ENCODE data around the gene HSPB9. TPM values are rescaled to one million over a fixed set of nuclear protein-coding genes. Genes with fewer than 3 reads are reported as not detected.

HSPB9 gene
- total and polyA plus RNA-seq, 2 donors (not counting 3 experiments of a cell fraction or from before 2014, with no cell fraction given) = not detected

DNA sequence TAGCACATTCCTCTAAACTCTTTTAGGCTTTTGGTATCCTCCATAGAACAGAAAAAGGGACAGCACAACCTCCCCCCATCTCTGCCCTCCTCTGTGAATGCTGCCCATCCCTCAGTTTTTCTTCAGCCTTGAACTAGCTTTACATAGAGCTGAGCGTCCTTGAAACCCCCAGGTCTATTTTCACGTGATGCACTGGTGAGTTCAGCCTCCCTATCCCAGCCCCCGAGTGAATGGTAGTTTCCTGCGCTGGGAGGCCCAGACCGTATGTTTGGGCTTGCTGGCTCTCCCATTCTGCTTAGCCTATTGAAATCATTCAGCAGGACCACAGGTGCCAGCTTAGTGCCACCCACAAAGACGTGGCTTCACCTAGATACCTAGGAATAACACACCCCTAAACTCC lies 46.8 kb upstream of the HSPB9 start:
- H3K36me3 ChIP-seq (ENCODE audit: control insufficient read depth in 2 of 2, extremely low read depth in 1 of 2, insufficient read depth in 2 of 2, low read length in 2 of 2) = no peaks in the 10 kb centered on the region
- peaks cover 6% of the 10 kb centered on the region for H3K4me1 ChIP-seq (ENCODE audit: control insufficient read depth, extremely low read depth, insufficient read depth, low read length)
- no peaks in the 10 kb centered on the region for H3K9me3 ChIP-seq (replicated peaks; ENCODE audit: control insufficient read depth, insufficient read depth, low read length)
- CTCF ChIA-PET = interaction anchor here (2.6 kb wide), 1 partner anchor 25 kb away, joined by 7 read pairs; no protein-coding TSS in a partner anchor
- dilution Hi-C loops (cut with MboI; ENCODE audit: extremely low pct_ligation_motif_present, low sequenced_read_pairs) = no loop called here
- no peak overlapping the region for H3K4me3 ChIP-seq (replicated peaks in 1 of 3; ENCODE audit: insufficient read depth in 1 of 3, low read depth in 1 of 3, low read length in 3 of 3)
- BruUV-seq (replicated peaks) = no TSS peak
- H3K4me2 ChIP-seq (ENCODE audit: insufficient read depth, low read length) = no peak overlapping the region
- no peak overlapping the region for H2AFZ ChIP-seq (ENCODE audit: low read depth, low read length)
- no peak overlapping the region for H3K27ac ChIP-seq (ENCODE audit: insufficient read depth, low read depth, low read length)
- H3K9ac ChIP-seq (replicated peaks; ENCODE audit: extremely low read depth, insufficient read depth, low read length) = no peak overlapping the region
- intact Hi-C loops (cut with micrococcal nuclease) = no loop called here
- H3K27me3 ChIP-seq (ENCODE audit: control insufficient read depth in 2 of 2, insufficient read depth in 2 of 2, low read length in 2 of 2) = peaks cover 0 to 11% of the 10 kb centered on the region in 2 experiments
- H3K79me2 ChIP-seq (ENCODE audit: control insufficient read depth, insufficient read depth, low read length) = no peaks in the 10 kb centered on the region
- POLR2A ChIA-PET = no interaction called here
- TF ChIP-seq, protein P1, sequence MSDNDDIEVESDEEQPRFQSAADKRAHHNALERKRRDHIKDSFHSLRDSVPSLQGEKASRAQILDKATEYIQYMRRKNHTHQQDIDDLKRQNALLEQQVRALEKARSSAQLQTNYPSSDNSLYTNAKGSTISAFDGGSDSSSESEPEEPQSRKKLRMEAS (IDR thresholded peaks at IDR 0.05; ENCODE audit: insufficient read depth, insufficient read length) = no peak
- no peaks in the 10 kb centered on the region for H4K20me1 ChIP-seq (replicated peaks; ENCODE audit: control insufficient read depth, extremely low read depth, insufficient read depth, low read length)
- H3K9me1 ChIP-seq (replicated peaks; ENCODE audit: control insufficient read depth, extremely low read depth, insufficient read depth, low read length) = no peaks in the 10 kb centered on the region
- DNase-seq (ENCODE audit: low read depth, low spot score) = no peak
- FAIRE-seq = no peak

DNA sequence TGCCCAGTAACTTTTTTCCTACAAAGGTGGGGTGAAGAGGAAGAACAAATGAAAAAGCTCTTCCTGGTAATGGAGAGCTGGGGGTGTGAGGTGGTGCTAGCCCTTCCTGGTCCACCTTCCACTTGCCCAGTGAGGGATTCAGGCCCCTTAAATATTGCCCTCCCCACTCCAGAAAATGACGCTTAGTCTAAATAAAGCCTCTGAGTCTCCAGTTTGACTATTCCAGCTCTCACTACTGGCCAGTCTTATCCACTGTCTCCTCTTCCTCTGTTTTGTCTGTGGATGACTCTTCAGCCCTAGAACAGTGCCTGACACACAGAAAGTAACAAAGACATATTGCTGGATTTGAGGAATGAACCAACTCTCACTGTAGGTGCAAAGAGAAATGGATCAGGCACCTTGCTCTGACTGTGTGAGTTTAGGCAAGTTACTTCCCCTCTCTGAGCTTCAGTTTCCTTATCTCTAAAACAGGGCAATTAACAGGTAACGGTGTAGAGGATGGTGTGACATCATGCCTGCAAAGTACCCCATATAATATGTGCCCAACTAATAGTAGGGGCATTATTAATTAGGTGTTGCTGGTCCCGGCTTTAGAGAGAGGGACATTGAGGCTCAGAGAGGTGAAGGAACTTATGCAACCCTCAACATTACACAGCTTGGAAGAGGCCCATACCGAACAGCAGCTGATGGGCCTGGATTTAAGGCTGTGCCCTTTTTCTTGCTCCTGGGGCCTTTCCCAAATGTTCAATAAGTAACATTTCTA lies 45.6 kb upstream of the HSPB9 start:
- CTCF ChIA-PET = interaction anchor here (0.8 to 2.6 kb wide), 4 partner anchors 9 to 24 kb away, joined by 3 to 9 read pairs (median 6); no protein-coding TSS in a partner anchor
- Histone ChIP-seq H3K9me3 (replicated peaks; ENCODE audit: control insufficient read depth, insufficient read depth, low read length) (no peaks in the 10 kb centered on the region), H3K79me2 (ENCODE audit: control insufficient read depth, insufficient read depth, low read length) (no peaks in the 10 kb centered on the region), H3K9me1 (replicated peaks; ENCODE audit: control insufficient read depth, extremely low read depth, insufficient read depth, low read length) (no peaks in the 10 kb centered on the region), H3K4me3 (replicated peaks in 1 of 3; ENCODE audit: insufficient read depth in 1 of 3, low read depth in 1 of 3, low read length in 3 of 3) (no peak overlapping the region), H3K27me3 (ENCODE audit: control insufficient read depth in 2 of 2, insufficient read depth in 2 of 2, low read length in 2 of 2) (peaks cover 0 to 6% of the 10 kb centered on the region in 2 experiments), H3K4me1 (ENCODE audit: control insufficient read depth, extremely low read depth, insufficient read depth, low read length) (peaks cover 6% of the 10 kb centered on the region), H2AFZ (ENCODE audit: low read depth, low read length) (no peak overlapping the region), H3K4me2 (ENCODE audit: insufficient read depth, low read length) (no peak overlapping the region), H4K20me1 (replicated peaks; ENCODE audit: control insufficient read depth, extremely low read depth, insufficient read depth, low read length) (no peaks in the 10 kb centered on the region), H3K9ac (replicated peaks; ENCODE audit: extremely low read depth, insufficient read depth, low read length) (no peak overlapping the region), H3K36me3 (ENCODE audit: control insufficient read depth in 2 of 2, extremely low read depth in 1 of 2, insufficient read depth in 2 of 2, low read length in 2 of 2) (no peaks in the 10 kb centered on the region), H3K27ac (ENCODE audit: insufficient read depth, low read depth, low read length) (no peak overlapping the region)
- no peak for FAIRE-seq
- no TSS peak for BruUV-seq (replicated peaks)
- POLR2A ChIA-PET = no interaction called here
- DNase-seq (ENCODE audit: low read depth, low spot score) = no peak
- dilution Hi-C loops (cut with MboI; ENCODE audit: extremely low pct_ligation_motif_present, low sequenced_read_pairs) (no loop called here), intact Hi-C loops (cut with micrococcal nuclease) (no loop called here)
- TF ChIP-seq, protein P1 (IDR thresholded peaks at IDR 0.05; ENCODE audit: insufficient read depth, insufficient read length) = no peak
- no peak for TF ChIP-seq POLR2A (IDR thresholded peaks at IDR 0.05; ENCODE audit: low read depth, low read length)
- no peak for TF ChIP-seq MYC (IDR thresholded peaks at IDR 0.05; ENCODE audit: low read depth, low read length)
- no peak for TF ChIP-seq EZH2 (IDR thresholded peaks at IDR 0.05; ENCODE audit: borderline replicate concordance, low read depth, low read length, severe bottlenecking)
- no peak for TF ChIP-seq GATA2 (IDR thresholded peaks at IDR 0.05; ENCODE audit: insufficient read depth, insufficient read length, low read depth, low read length)
- TF ChIP-seq POLR2AphosphoS5 (IDR thresholded peaks at IDR 0.05; ENCODE audit: insufficient read depth, low read depth, low read length) = no peak
- TF ChIP-seq, protein P2, sequence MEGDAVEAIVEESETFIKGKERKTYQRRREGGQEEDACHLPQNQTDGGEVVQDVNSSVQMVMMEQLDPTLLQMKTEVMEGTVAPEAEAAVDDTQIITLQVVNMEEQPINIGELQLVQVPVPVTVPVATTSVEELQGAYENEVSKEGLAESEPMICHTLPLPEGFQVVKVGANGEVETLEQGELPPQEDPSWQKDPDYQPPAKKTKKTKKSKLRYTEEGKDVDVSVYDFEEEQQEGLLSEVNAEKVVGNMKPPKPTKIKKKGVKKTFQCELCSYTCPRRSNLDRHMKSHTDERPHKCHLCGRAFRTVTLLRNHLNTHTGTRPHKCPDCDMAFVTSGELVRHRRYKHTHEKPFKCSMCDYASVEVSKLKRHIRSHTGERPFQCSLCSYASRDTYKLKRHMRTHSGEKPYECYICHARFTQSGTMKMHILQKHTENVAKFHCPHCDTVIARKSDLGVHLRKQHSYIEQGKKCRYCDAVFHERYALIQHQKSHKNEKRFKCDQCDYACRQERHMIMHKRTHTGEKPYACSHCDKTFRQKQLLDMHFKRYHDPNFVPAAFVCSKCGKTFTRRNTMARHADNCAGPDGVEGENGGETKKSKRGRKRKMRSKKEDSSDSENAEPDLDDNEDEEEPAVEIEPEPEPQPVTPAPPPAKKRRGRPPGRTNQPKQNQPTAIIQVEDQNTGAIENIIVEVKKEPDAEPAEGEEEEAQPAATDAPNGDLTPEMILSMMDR (IDR thresholded peaks at IDR 0.05; ENCODE audit: extremely low read depth in 1 of 2, insufficient read depth in 1 of 2, low read depth in 1 of 2, low read length in 2 of 2) = no peak
- no peak for TF ChIP-seq JUN (IDR thresholded peaks at IDR 0.05; ENCODE audit: borderline replicate concordance, insufficient read depth, insufficient read length, low read depth)
- TF ChIP-seq FOS (IDR thresholded peaks at IDR 0.05; ENCODE audit: borderline replicate concordance, insufficient read depth, low read length) = no peak
